NCI-H524 treated with DMSO at 0.1 percent for 48 hours (cell line): ENCODE data around the gene NAPEPLD.
A peak's percentile ranks its signal among the peaks of the same experiment; 100 is the strongest.
"Not testable (repeated sequence)": the region's sequence is repeated elsewhere in the genome, so short reads cannot be mapped to it uniquely, and the experiment has no call there.

ENCODE experiments used
- DNase-seq: peaks from one replicate; lab custom pipeline; 2025; lab: John Stamatoyannopoulos, UW

NAPEPLD gene

GRCh38 chr7:103144754-103145153 lies 4.1 kb downstream of the NAPEPLD start:
- DNase-seq: not testable (repeated sequence)

- no peak for DNase-seq
These were observed 5.0 kb downstream of the NAPEPLD start for GRCh38 chr7:103143868-103144267.

- no peak for DNase-seq
These were observed 6.4 kb downstream of the NAPEPLD start for GRCh38 chr7:103142494-103142893.

GRCh38 chr7:103141753-103142404 lies 7.0 kb downstream of the NAPEPLD start:
- DNase-seq: no peak

GRCh38 chr7:103140685-103141084 lies 8.2 kb downstream of the NAPEPLD start:
- no peak for DNase-seq

- no peak for DNase-seq
These were observed 8.8 kb downstream of the NAPEPLD start for GRCh38 chr7:103140061-103140460.

GRCh38 chr7:103134836-103135554 lies 13.9 kb downstream of the NAPEPLD start:
- no peak for DNase-seq

- DNase-seq: peak; percentile 9
These were observed 15.8 kb downstream of the NAPEPLD start for GRCh38 chr7:103132995-103133688.

GRCh38 chr7:103130901-103131624 lies 17.8 kb downstream of the NAPEPLD start:
- no peak for DNase-seq

GRCh38 chr7:103129702-103130549 lies 19.0 kb downstream of the NAPEPLD start:
- DNase-seq: no peak

- DNase-seq: no peak
These were observed 21.9 kb downstream of the NAPEPLD start for GRCh38 chr7:103127006-103127405.

- DNase-seq: no peak
These were observed 24.4 kb downstream of the NAPEPLD start for GRCh38 chr7:103124429-103124979.

GRCh38 chr7:103123529-103123928 lies 25.4 kb downstream of the NAPEPLD start:
- no peak for DNase-seq

- no peak for DNase-seq
These were observed 27.3 kb downstream of the NAPEPLD start for GRCh38 chr7:103121641-103122040.

- no peak for DNase-seq
These were observed 28.5 kb downstream of the NAPEPLD start for GRCh38 chr7:103120362-103120761.

- no peak for DNase-seq
These were observed 29.1 kb downstream of the NAPEPLD start for GRCh38 chr7:103119791-103120291.

GRCh38 chr7:103117465-103117864 lies 31.4 kb downstream of the NAPEPLD start:
- no peak for DNase-seq

- no peak for DNase-seq
These were observed 31.9 kb downstream of the NAPEPLD start for GRCh38 chr7:103116991-103117390.

GRCh38 chr7:103116511-103116910 lies 32.4 kb downstream of the NAPEPLD start:
- no peak for DNase-seq

GRCh38 chr7:103115771-103116170 lies 33.1 kb downstream of the NAPEPLD start:
- DNase-seq: no peak

- DNase-seq: no peak
These were observed 34.3 kb downstream of the NAPEPLD start for GRCh38 chr7:103114576-103115008.
